ENCODE data around the gene DNAJC22. TPM values are rescaled to one million over a fixed set of nuclear protein-coding genes. Genes with fewer than 3 reads are reported as not detected.

The DNAJC22 gene
- total and polyA plus RNA-seq, 2 of the 13 experiments (the other 11 are each of a cell fraction or from before 2014, with no cell fraction given) = 25.2 to 31.7 TPM

GRCh38 chr12:49347311-49348193 is 864 bp downstream of the DNAJC22 start (continued):
- no peak for TF ChIP-seq USF2 (IDR thresholded peaks at IDR 0.05; ENCODE audit: low read depth, low read length)
- no peak; the same call in 1 of the 2 replicates for TF ChIP-seq USF2 (CRISPR knock-in tag; IDR thresholded peaks at IDR 0.05; ENCODE audit: borderline replicate concordance)
- TF ChIP-seq HMG20A (CRISPR knock-in tag; IDR thresholded peaks at IDR 0.05; ENCODE audit: borderline replicate concordance) = peak; percentile 42; the same call in 1 of the 2 replicates
- no peak for TF ChIP-seq ZNF382 (CRISPR knock-in tag; IDR thresholded peaks at IDR 0.05; ENCODE audit: borderline replicate concordance)
- TF ChIP-seq SMAD9 (CRISPR knock-in tag; IDR thresholded peaks at IDR 0.05) = no peak
- TF ChIP-seq SIX1 (CRISPR knock-in tag; IDR thresholded peaks at IDR 0.05; ENCODE audit: borderline replicate concordance) = peak; percentile 89; the same call in 1 of the 2 replicates
- TF ChIP-seq THAP11 (CRISPR knock-in tag; IDR thresholded peaks at IDR 0.05) = peak; percentile 73
- no peak for TF ChIP-seq ZNF562 (CRISPR knock-in tag; IDR thresholded peaks at IDR 0.05; ENCODE audit: borderline replicate concordance)
- TF ChIP-seq KMT2A (CRISPR knock-in tag; IDR thresholded peaks at IDR 0.05) = peak; percentile 59; the same call in 1 of the 2 replicates
- TF ChIP-seq TOPORS (CRISPR knock-in tag; IDR thresholded peaks at IDR 0.05) = peak; percentile 76
- TF ChIP-seq ZBTB1 (CRISPR knock-in tag; IDR thresholded peaks at IDR 0.05; ENCODE audit: borderline replicate concordance) = no peak
- 0 out of 2 replicates have a peak, but pooled peaks have one; percentile 28 for TF ChIP-seq ZNF138 (CRISPR knock-in tag; IDR thresholded peaks at IDR 0.05; ENCODE audit: low read depth)
- peak; percentile 37; the same call in 1 of the 2 replicates for TF ChIP-seq MYNN (CRISPR knock-in tag; IDR thresholded peaks at IDR 0.05; ENCODE audit: low read depth)
- no peak for TF ChIP-seq ELK4 (CRISPR knock-in tag; IDR thresholded peaks at IDR 0.05; ENCODE audit: borderline replicate concordance)
- peak; percentile 46; the same call in 1 of the 2 replicates for TF ChIP-seq IRX3 (CRISPR knock-in tag; IDR thresholded peaks at IDR 0.05; ENCODE audit: borderline replicate concordance, low read depth)
- no peak for TF ChIP-seq KDM5A (IDR thresholded peaks at IDR 0.05; ENCODE audit: borderline replicate concordance, low read length)
- no peak for TF ChIP-seq ZBTB37 (CRISPR knock-in tag; IDR thresholded peaks at IDR 0.05)
- TF ChIP-seq PBX2 (CRISPR knock-in tag; IDR thresholded peaks at IDR 0.05) = no peak
- TF ChIP-seq ZNF281 (CRISPR knock-in tag; IDR thresholded peaks at IDR 0.05; ENCODE audit: borderline replicate concordance) = 0 out of 2 replicates have a peak, but pooled peaks have one; percentile 41
